Gastrocnemius medialis (tissue), 4 donors: ENCODE results near the gene ADARB2. TPM values are rescaled to one million over a fixed set of nuclear protein-coding genes. Genes with fewer than 3 reads are reported as not detected.

Experiments used
- ATAC-seq, 2 donors: fragments of 150-250 bp; one replicate each; pipeline ENCODE4 v1.9.1; 2016
- DNase-seq, 2 donors: peaks; one replicate each; pipeline ENCODE4 v3.0.0-alpha.2; 2019
- H3K27ac ChIP-seq, 4 donors: fragments of 200-600 bp; sonication (generic); 1 replicate in 1 of 4; 2 replicates in 3 of 4; pipeline ENCODE4 v1.5.1; 2016 to 2018; ENCODE audit warnings: mild to moderate bottlenecking in 2 of 4, moderate library complexity in 1 of 4
- H3K27me3 ChIP-seq, 3 donors: fragments of 200-600 bp; sonication (generic) in 2 of 3; 1 replicate in 1 of 3; 2 replicates in 2 of 3; pipeline versions ENCODE4 v1.5.1 to v1.6.0; 2016 to 2019; ENCODE audit warnings: mild to moderate bottlenecking in 1 of 3, moderate library complexity in 1 of 3
- H3K36me3 ChIP-seq, 2 donors: fragments of 200-600 bp; sonication (generic) in 1 of 2; one replicate each; pipeline ENCODE4 v1.5.1; 2017 to 2018
- H3K4me1 ChIP-seq, 2 donors: fragments of 200-600 bp; sonication (generic) in 1 of 2; one replicate each; pipeline ENCODE4 v1.5.1; 2016 to 2017; ENCODE audit warnings: mild to moderate bottlenecking in 2 of 2
- H3K4me3 ChIP-seq, 4 donors: fragments of 200-600 bp; sonication (generic) in 3 of 4; 1 replicate in 1 of 4; 2 replicates in 3 of 4; pipeline ENCODE4 v1.5.1; 2016 to 2019; ENCODE audit warnings: mild to moderate bottlenecking in 2 of 4
- H3K9me3 ChIP-seq, 3 donors: fragments of 200-600 bp; sonication (generic) in 2 of 3; 1 replicate in 1 of 3; 2 replicates in 2 of 3; pipeline ENCODE4 v1.5.1; 2016 to 2019
- POLR2A ChIP-seq, 2 donors: fragments of 450-650 bp; IDR thresholded peaks; one replicate each; pipeline ENCODE4 v1.6.1; 2017; ENCODE audit warnings: antibody characterized with exemption in 2 of 2, mild to moderate bottlenecking in 2 of 2, moderate library complexity in 2 of 2
- in situ Hi-C, 4 donors: fragments of 200-750 bp; cut with MboI; loops; one replicate each; pipeline versions ENCODE4 v1.15.0 to v1.8.0; 2017; ENCODE audit warnings: low sequenced_read_pairs in 4 of 4
- intact Hi-C: fragments of 100-400 bp; cut with DNase I; formaldehyde crosslinking; loops from one replicate; pipeline ENCODE4 v1.15.1; 2023; ENCODE audit warnings: low total_unique reads
- total RNA-seq, 4 donors: library from RNA; depleted of rRNA; stranded (reverse); fragments of >200 nt; gene quantifications; one replicate each; pipeline versions ENCODE4 v1.1.0 to v1.2.3, GENCODE V29; 2016
- TF ChIP-seq, protein P1 (sequence below), 5 experiments: fragments of 450-650 bp in 3 of 5; fragments of 200-600 bp in 2 of 5; sonication (generic) in 2 of 5; IDR thresholded peaks in 4 of 5; conservative IDR thresholded peaks in 1 of 5; 1 replicate in 4 of 5; 2 replicates in 1 of 5; pipeline ENCODE4 v1.5.1; 2016 to 2019; ENCODE audit warnings: antibody characterized with exemption in 5 of 5, mild to moderate bottlenecking in 3 of 5, moderate library complexity in 3 of 5

ADARB2 gene
- total RNA-seq, 4 donors from 2014 or later, result 0.07 to 0.87 (median 0.10) TPM

DNA sequence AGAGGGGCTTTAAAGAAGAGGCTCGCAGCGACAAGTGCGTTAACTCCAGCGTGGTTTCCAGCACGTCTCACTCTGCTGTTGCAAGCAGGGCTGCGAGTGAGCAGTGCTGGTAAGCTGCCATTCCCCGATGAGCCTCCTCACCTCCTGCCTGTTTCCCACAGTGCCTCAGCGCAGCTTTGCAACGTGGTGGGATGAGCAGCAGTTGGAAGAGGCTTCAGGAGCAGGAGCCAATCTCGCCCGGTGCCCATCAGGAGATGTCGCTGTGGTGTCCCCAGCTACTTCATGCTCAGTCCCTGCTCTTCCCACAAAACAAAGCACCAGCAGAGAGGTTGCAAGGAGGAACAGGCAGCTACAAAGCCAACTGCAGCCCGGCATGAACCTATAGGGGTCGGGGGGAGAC, 2.4 kb upstream of the ADARB2 start:
- TF ChIP-seq, protein P1, sequence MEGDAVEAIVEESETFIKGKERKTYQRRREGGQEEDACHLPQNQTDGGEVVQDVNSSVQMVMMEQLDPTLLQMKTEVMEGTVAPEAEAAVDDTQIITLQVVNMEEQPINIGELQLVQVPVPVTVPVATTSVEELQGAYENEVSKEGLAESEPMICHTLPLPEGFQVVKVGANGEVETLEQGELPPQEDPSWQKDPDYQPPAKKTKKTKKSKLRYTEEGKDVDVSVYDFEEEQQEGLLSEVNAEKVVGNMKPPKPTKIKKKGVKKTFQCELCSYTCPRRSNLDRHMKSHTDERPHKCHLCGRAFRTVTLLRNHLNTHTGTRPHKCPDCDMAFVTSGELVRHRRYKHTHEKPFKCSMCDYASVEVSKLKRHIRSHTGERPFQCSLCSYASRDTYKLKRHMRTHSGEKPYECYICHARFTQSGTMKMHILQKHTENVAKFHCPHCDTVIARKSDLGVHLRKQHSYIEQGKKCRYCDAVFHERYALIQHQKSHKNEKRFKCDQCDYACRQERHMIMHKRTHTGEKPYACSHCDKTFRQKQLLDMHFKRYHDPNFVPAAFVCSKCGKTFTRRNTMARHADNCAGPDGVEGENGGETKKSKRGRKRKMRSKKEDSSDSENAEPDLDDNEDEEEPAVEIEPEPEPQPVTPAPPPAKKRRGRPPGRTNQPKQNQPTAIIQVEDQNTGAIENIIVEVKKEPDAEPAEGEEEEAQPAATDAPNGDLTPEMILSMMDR (IDR thresholded peaks at IDR 0.05 in 4 of 5, conservative IDR thresholded peaks at IDR 0.05 in 1 of 5), result no peak
- no peak for TF ChIP-seq POLR2A (IDR thresholded peaks at IDR 0.05)
- no peaks in the 10 kb centered on the region for H3K4me1 ChIP-seq
- ATAC-seq (no peak), DNase-seq (no peak)
- no peaks in the 10 kb centered on the region for H3K36me3 ChIP-seq
- peaks cover 30 to 37% (median 35%) of the 10 kb centered on the region in 3 donors for H3K27me3 ChIP-seq
- H3K9me3 ChIP-seq, result no peaks in the 10 kb centered on the region
- H3K4me3 ChIP-seq, result no peak overlapping the region
- in situ Hi-C loops, result no loop called here
- no peak overlapping the region for H3K27ac ChIP-seq
- intact Hi-C loops, result no loop called here

DNA sequence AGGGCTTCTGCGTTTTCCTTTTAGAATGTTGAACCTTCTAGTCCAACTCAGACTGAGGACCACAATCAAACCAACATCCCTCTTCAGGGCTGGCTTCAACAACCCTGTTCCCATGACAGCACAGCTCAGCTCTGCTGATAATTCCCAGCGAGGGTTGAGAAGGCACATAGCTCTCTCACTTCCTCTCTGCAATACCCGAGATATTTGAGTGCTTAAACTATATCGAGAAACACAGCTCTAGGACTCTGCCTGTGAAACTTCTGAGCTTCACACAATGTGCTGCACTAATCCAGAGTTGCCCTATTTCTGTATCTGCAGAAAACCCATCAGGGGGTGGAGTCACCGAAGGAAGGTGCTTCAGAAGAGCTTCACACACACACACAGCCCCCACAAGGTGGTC, 1.6 kb upstream of the ADARB2 start:
- in situ Hi-C loops (no loop called here), intact Hi-C loops (no loop called here)
- Histone ChIP-seq H3K27ac (no peak overlapping the region), H3K9me3 (no peaks in the 10 kb centered on the region), H3K4me3 (no peak overlapping the region), H3K4me1 (no peaks in the 10 kb centered on the region), H3K27me3 (peaks cover 30 to 38% (median 37%) of the 10 kb centered on the region in 3 donors), H3K36me3 (no peaks in the 10 kb centered on the region)
- no peak for TF ChIP-seq POLR2A (IDR thresholded peaks at IDR 0.05)
- TF ChIP-seq, protein P1 (IDR thresholded peaks at IDR 0.05 in 4 of 5, conservative IDR thresholded peaks at IDR 0.05 in 1 of 5), result no peak
- ATAC-seq (no peak), DNase-seq (no peak)

GRCh38 chr10:1736972-1737221, 428 bp downstream of the ADARB2 start:
- in situ Hi-C loops, result no loop called here
- no peaks in the 10 kb centered on the region for H3K4me1 ChIP-seq
- DNase-seq (no peak), ATAC-seq (no peak)
- peaks cover 30 to 43% (median 37%) of the 10 kb centered on the region in 3 donors for H3K27me3 ChIP-seq
- no peaks in the 10 kb centered on the region for H3K36me3 ChIP-seq
- intact Hi-C loops, result no loop called here
- no peaks in the 10 kb centered on the region for H3K9me3 ChIP-seq
- H3K27ac ChIP-seq, result no peak overlapping the region
- TF ChIP-seq, protein P1 (IDR thresholded peaks at IDR 0.05 in 4 of 5, conservative IDR thresholded peaks at IDR 0.05 in 1 of 5), result no peak
- no peak for TF ChIP-seq POLR2A (IDR thresholded peaks at IDR 0.05)
- H3K4me3 ChIP-seq, result peak overlapping the region in 2 of 4 donors; percentile 13 to 31

DNA sequence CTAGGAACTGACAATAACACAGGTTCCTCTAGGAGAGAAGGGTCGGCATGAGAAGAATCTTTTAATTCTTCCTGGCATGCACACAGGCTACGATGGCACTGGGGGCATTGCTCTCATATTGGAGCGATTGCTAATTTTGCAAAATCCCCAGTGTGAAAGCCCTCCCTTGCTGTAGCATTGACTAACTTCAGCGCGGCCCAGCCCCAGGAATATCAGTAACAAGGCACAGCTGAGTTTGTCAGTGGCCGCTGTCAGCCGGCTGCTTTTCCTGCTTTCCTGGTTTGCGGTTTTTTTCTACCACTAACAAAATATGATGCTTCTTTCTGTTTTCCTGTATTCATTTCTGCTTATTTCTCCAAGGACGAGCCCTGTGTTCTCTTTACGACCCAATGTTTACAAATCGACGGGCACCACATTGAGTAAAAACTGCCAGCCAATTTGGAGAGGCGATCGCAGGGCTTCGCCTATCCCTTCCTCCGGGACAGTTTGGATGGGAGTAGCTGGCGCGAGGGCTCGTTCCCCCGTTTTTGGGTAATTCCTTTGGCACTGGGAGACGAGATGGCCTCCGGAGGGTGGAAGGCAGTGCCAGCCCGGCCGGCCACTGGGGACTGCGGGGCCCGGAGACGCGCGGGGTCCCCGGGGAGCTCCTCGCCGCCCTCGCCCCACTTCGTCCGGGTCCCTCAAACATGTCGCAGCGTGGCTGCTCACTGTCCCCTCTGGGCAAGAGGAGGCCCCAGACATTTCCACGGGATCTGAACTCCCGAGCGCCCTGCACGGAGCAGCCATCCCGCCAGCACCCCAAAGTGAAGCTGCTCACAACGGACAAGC, 967 bp downstream of the ADARB2 start:
- H3K4me1 ChIP-seq, result no peaks in the 10 kb centered on the region
- H3K27me3 ChIP-seq, result peaks cover 30 to 43% (median 37%) of the 10 kb centered on the region in 3 donors
- H3K9me3 ChIP-seq, result no peaks in the 10 kb centered on the region
- H3K4me3 ChIP-seq, result peak overlapping the region in 1 of 4 donors; percentile 31
- in situ Hi-C loops (no loop called here), intact Hi-C loops (no loop called here)
- no peak for ATAC-seq
- no peak for DNase-seq
- TF ChIP-seq, protein P1 (IDR thresholded peaks at IDR 0.05 in 4 of 5, conservative IDR thresholded peaks at IDR 0.05 in 1 of 5), result no peak
- no peak for TF ChIP-seq POLR2A (IDR thresholded peaks at IDR 0.05)
- H3K27ac ChIP-seq, result no peak overlapping the region
- no peaks in the 10 kb centered on the region for H3K36me3 ChIP-seq
